DOHH2 (cell line): ENCODE results near the gene FLII.

ENCODE experiments used
- H3F3A ChIP-seq: fragments of 200-600 bp; sonication (generic), shearing (Covaris generic); 2 replicates; pipeline ENCODE4 v1.6.0; 2016; ENCODE audit warnings: antibody characterized with exemption, mild to moderate bottlenecking; ENCODE audit not compliant: control insufficient read depth, insufficient read depth
- H3K27ac ChIP-seq: fragments of 200-600 bp; sonication (generic); 2 replicates; pipeline ENCODE4 v1.5.1; 2014; ENCODE audit warnings: low read depth, mild to moderate bottlenecking, low read length, moderate library complexity
- H3K27me3 ChIP-seq: fragments of 200-600 bp; sonication (generic); 2 replicates; pipeline ENCODE4 v1.6.1; 2014; ENCODE audit warnings: mild to moderate bottlenecking, low read length, mixed read lengths; ENCODE audit not compliant: control insufficient read depth
- H3K36me3 ChIP-seq: fragments of 200-600 bp; sonication (generic); 2 replicates; pipeline ENCODE4 v1.6.1; 2014; ENCODE audit warnings: mild to moderate bottlenecking, low read length, moderate library complexity, mixed read lengths; ENCODE audit not compliant: control insufficient read depth
- H3K4me1 ChIP-seq: fragments of 200-600 bp; sonication (generic); 2 replicates; pipeline ENCODE4 v1.6.1; 2014; ENCODE audit warnings: mild to moderate bottlenecking, low read length, mixed read lengths; ENCODE audit not compliant: control insufficient read depth
- H3K4me2 ChIP-seq: fragments of 200-600 bp; sonication (generic); 2 replicates; pipeline ENCODE4 v1.6.0; 2014; ENCODE audit warnings: mild to moderate bottlenecking, low read length, moderate library complexity
- H3K4me3 ChIP-seq: fragments of 200-600 bp; sonication (generic); 2 replicates; pipeline ENCODE4 v1.5.1; 2014; ENCODE audit warnings: mild to moderate bottlenecking, low read length, mixed read lengths
- H3K79me2 ChIP-seq: fragments of 200-600 bp; sonication (generic); 2 replicates; pipeline ENCODE4 v1.6.1; 2014; ENCODE audit warnings: mild to moderate bottlenecking, low read length, mixed read lengths; ENCODE audit not compliant: control insufficient read depth
- H3K9me2 ChIP-seq: fragments of 200-600 bp; sonication (generic); replicated peaks from 2 replicates; pipeline ENCODE4 v1.6.1; 2014; ENCODE audit warnings: mild to moderate bottlenecking, low read length, mixed read lengths; ENCODE audit not compliant: control insufficient read depth
- H3K9me3 ChIP-seq: fragments of 200-600 bp; sonication (generic); 2 replicates; pipeline ENCODE4 v1.6.1; 2014; ENCODE audit warnings: antibody characterized with exemption, low read length, mixed read lengths; ENCODE audit not compliant: control insufficient read depth, insufficient read depth
- H4K20me1 ChIP-seq: fragments of 200-600 bp; sonication (generic); 2 replicates; pipeline ENCODE4 v1.6.0; 2014; ENCODE audit warnings: low read depth, mild to moderate bottlenecking, antibody characterized with exemption, low read length, moderate library complexity; ENCODE audit not compliant: control insufficient read depth, insufficient read depth
- CTCF ChIP-seq: fragments of 200-600 bp; sonication (generic); IDR thresholded peaks from one replicate; pipeline ENCODE4 v1.5.1; 2014; ENCODE audit warnings: antibody characterized with exemption, mild to moderate bottlenecking, low read depth, low read length; ENCODE audit not compliant: poor library complexity, severe bottlenecking
- EZH2phosphoT487 ChIP-seq: fragments of 200-600 bp; sonication (generic); IDR thresholded peaks from 2 replicates; pipeline ENCODE4 v1.6.1; 2017; ENCODE audit warnings: borderline replicate concordance, mild to moderate bottlenecking, antibody characterized with exemption, low read length, moderate library complexity, mixed read lengths

FLII gene

DNA sequence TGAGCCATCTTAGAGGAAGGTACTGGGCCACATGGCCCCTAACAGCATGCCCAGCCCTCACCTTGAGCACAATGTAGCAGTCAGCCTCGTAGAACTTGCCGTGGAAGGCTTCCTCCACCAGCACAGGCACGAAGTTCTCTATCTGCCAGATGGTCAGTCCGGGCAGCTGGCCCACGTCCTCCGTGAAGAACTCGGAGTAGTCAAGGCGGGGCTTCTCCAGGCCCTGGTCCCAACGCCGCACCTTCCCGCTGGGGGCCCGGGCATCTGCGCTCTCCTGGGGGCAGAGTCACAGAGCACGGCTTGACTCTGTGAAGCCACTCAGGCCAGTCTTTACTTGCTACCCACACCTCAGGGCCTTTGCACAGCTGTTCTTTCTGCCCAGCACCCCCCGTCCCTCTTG, 7.3 kb downstream of the FLII start:
- Histone ChIP-seq H3K79me2 (no peaks in the 10 kb centered on the region), H3K9me3 (no peaks in the 10 kb centered on the region), H3K4me3 (no peak overlapping the region), H4K20me1 (no peaks in the 10 kb centered on the region), H3K4me2 (no peak overlapping the region), H3K27ac (no peak overlapping the region), H3K27me3 (no peaks in the 10 kb centered on the region), H3K36me3 (peaks cover 73% of the 10 kb centered on the region), H3F3A (peaks cover 5% of the 10 kb centered on the region; the same call in 1 of the 2 replicates), H3K4me1 (peaks cover 3% of the 10 kb centered on the region; the same call in 1 of the 2 replicates), H3K9me2 (no peaks in the 10 kb centered on the region)
- TF ChIP-seq CTCF (no peak), EZH2phosphoT487 (no peak)

GRCh38 chr17:18250708-18251107, 7.8 kb downstream of the FLII start:
- H4K20me1 ChIP-seq = no peaks in the 10 kb centered on the region
- H3K4me2 ChIP-seq = no peak overlapping the region
- no peaks in the 10 kb centered on the region for H3K27me3 ChIP-seq
- no peaks in the 10 kb centered on the region for H3K79me2 ChIP-seq
- no peak for TF ChIP-seq EZH2phosphoT487
- no peak for TF ChIP-seq CTCF
- H3F3A ChIP-seq = peaks cover 5% of the 10 kb centered on the region; the same call in 1 of the 2 replicates
- no peaks in the 10 kb centered on the region for H3K9me2 ChIP-seq
- peaks cover 3% of the 10 kb centered on the region; the same call in 1 of the 2 replicates for H3K4me1 ChIP-seq
- H3K4me3 ChIP-seq = no peak overlapping the region
- H3K9me3 ChIP-seq = no peaks in the 10 kb centered on the region
- peaks cover 73% of the 10 kb centered on the region for H3K36me3 ChIP-seq
- no peak overlapping the region for H3K27ac ChIP-seq

DNA sequence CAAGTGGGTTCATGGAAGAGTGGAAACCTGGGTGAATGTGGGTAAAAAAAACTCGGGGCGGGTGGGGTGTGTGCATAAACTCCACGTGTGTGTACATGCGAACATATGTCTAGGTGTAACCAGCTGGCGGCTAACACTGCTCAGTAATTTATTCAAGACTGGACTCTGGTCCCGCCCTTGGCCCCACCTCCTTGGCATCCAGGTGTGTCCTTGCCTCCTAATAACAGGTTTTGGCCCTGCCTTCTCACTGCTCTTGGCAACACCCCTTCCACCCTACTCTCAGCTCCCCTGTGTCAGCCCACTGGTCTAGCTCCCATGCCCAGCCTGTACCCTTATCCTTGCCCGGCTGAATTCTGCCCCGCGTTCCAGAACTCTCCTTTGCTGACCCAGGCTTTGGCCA, 8.3 kb downstream of the FLII start:
- TF ChIP-seq CTCF = no peak
- no peak for TF ChIP-seq EZH2phosphoT487

More for the DNA sequence above, 8.3 kb downstream of the FLII start:
- Histone ChIP-seq H3K4me2 (no peak overlapping the region), H3K27me3 (no peaks in the 10 kb centered on the region), H3K36me3 (peaks cover 75% of the 10 kb centered on the region), H4K20me1 (no peaks in the 10 kb centered on the region), H3K4me3 (no peak overlapping the region), H3F3A (peaks cover 5% of the 10 kb centered on the region; the same call in 1 of the 2 replicates), H3K79me2 (no peaks in the 10 kb centered on the region), H3K9me2 (no peaks in the 10 kb centered on the region), H3K9me3 (no peaks in the 10 kb centered on the region), H3K4me1 (peaks cover 3% of the 10 kb centered on the region; the same call in 1 of the 2 replicates), H3K27ac (no peak overlapping the region)
